ENCODE data around the gene ZSWIM8. TPM values are rescaled to one million over a fixed set of nuclear protein-coding genes. Genes with fewer than 3 reads are reported as not detected.
"Not testable (repeated sequence)": the region's sequence is repeated elsewhere in the genome, so short reads cannot be mapped to it uniquely, and the experiment has no call there.

ZSWIM8 gene
- total RNA-seq, 1 donor from 2014 or later: 165 TPM

GRCh38 chr10:73790886-73791625 lies 5.7 kb downstream of the ZSWIM8 start:
- H3K27me3 Mint-ChIP-seq (ENCODE audit: unreplicated experiment): peaks cover 7% of the 10 kb centered on the region

GRCh38 chr10:73791871-73792400 lies 6.5 kb downstream of the ZSWIM8 start:
- TF ChIP-seq CTCF (IDR thresholded peaks at IDR 0.05; ENCODE audit: partially characterized antibody, unreplicated experiment): no peak
- H3K27me3 Mint-ChIP-seq (ENCODE audit: unreplicated experiment): peaks cover 7% of the 10 kb centered on the region
- peaks cover 4% of the 10 kb centered on the region for H3K4me1 Mint-ChIP-seq (ENCODE audit: low read depth, unreplicated experiment)
- no peaks in the 10 kb centered on the region for H3K36me3 Mint-ChIP-seq (ENCODE audit: unreplicated experiment)
- peaks cover 8% of the 10 kb centered on the region for H3K9me3 Mint-ChIP-seq (ENCODE audit: unreplicated experiment)
- no peak for DNase-seq
- H3K4me3 Mint-ChIP-seq (ENCODE audit: unreplicated experiment): no peak overlapping the region
- no peak overlapping the region for H3K27ac Mint-ChIP-seq (ENCODE audit: unreplicated experiment)

More at GRCh38 chr10:73790886-73791625, 5.7 kb downstream of the ZSWIM8 start:
- Mint-ChIP-seq H3K36me3 (ENCODE audit: unreplicated experiment) (no peaks in the 10 kb centered on the region), H3K4me1 (ENCODE audit: low read depth, unreplicated experiment) (peaks cover 10% of the 10 kb centered on the region), H3K27ac (ENCODE audit: unreplicated experiment) (no peak overlapping the region), H3K4me3 (ENCODE audit: unreplicated experiment) (no peak overlapping the region), H3K9me3 (ENCODE audit: unreplicated experiment) (peaks cover 3% of the 10 kb centered on the region)
- DNase-seq: no peak
- TF ChIP-seq CTCF (IDR thresholded peaks at IDR 0.05; ENCODE audit: partially characterized antibody, unreplicated experiment): no peak

GRCh38 chr10:73793456-73793855 lies 8.1 kb downstream of the ZSWIM8 start:
- no peak overlapping the region for H3K4me3 Mint-ChIP-seq (ENCODE audit: unreplicated experiment)
- H3K36me3 Mint-ChIP-seq (ENCODE audit: unreplicated experiment): no peaks in the 10 kb centered on the region
- H3K9me3 Mint-ChIP-seq (ENCODE audit: unreplicated experiment): peaks cover 8% of the 10 kb centered on the region

GRCh38 chr10:73795491-73795890 lies 10.1 kb downstream of the ZSWIM8 start:
- DNase-seq; H3K4me1 Mint-ChIP-seq (ENCODE audit: low read depth, unreplicated experiment); H3K9me3 Mint-ChIP-seq (ENCODE audit: unreplicated experiment); H3K27ac Mint-ChIP-seq (ENCODE audit: unreplicated experiment); H3K36me3 Mint-ChIP-seq (ENCODE audit: unreplicated experiment); H3K4me3 Mint-ChIP-seq (ENCODE audit: unreplicated experiment); H3K27me3 Mint-ChIP-seq (ENCODE audit: unreplicated experiment): not testable (repeated sequence)

More at GRCh38 chr10:73793456-73793855, 8.1 kb downstream of the ZSWIM8 start:
- no peak for TF ChIP-seq CTCF (IDR thresholded peaks at IDR 0.05; ENCODE audit: partially characterized antibody, unreplicated experiment)
- Mint-ChIP-seq H3K4me1 (ENCODE audit: low read depth, unreplicated experiment) (no peaks in the 10 kb centered on the region), H3K27ac (ENCODE audit: unreplicated experiment) (no peak overlapping the region), H3K27me3 (ENCODE audit: unreplicated experiment) (peaks cover 10% of the 10 kb centered on the region)
- DNase-seq: no peak

- not testable (repeated sequence) for H3K36me3 Mint-ChIP-seq (ENCODE audit: unreplicated experiment); H3K27ac Mint-ChIP-seq (ENCODE audit: unreplicated experiment); H3K4me1 Mint-ChIP-seq (ENCODE audit: low read depth, unreplicated experiment); H3K27me3 Mint-ChIP-seq (ENCODE audit: unreplicated experiment); H3K9me3 Mint-ChIP-seq (ENCODE audit: unreplicated experiment); DNase-seq
- H3K4me3 Mint-ChIP-seq (ENCODE audit: unreplicated experiment): peak overlapping the region; percentile 25
Observed at GRCh38 chr10:73796035-73796434, 10.6 kb downstream of the ZSWIM8 start.

- TF ChIP-seq CTCF (IDR thresholded peaks at IDR 0.05; ENCODE audit: partially characterized antibody, unreplicated experiment): no peak
- Mint-ChIP-seq H3K9me3 (ENCODE audit: unreplicated experiment) (peaks cover 8% of the 10 kb centered on the region), H3K4me3 (ENCODE audit: unreplicated experiment) (no peak overlapping the region), H3K27ac (ENCODE audit: unreplicated experiment) (no peak overlapping the region), H3K4me1 (ENCODE audit: low read depth, unreplicated experiment) (no peaks in the 10 kb centered on the region), H3K36me3 (ENCODE audit: unreplicated experiment) (no peaks in the 10 kb centered on the region), H3K27me3 (ENCODE audit: unreplicated experiment) (peaks cover 8% of the 10 kb centered on the region)
- no peak for DNase-seq
Observed at GRCh38 chr10:73796766-73797165, 11.4 kb downstream of the ZSWIM8 start.
